Stomach smooth muscle (tissue), 2 donors: Measurements from ENCODE around the gene MMS22L.

Experiments
- H3K27ac ChIP-seq: one replicate; pipeline ENCODE4 v1.7.0; 2013; ENCODE audit warnings: mild to moderate bottlenecking, low read length, inconsistent platforms
- H3K27me3 ChIP-seq, 2 donors: one replicate each; pipeline ENCODE4 v1.7.0; 2013; ENCODE audit warnings: low read length in 2 of 2; ENCODE audit not compliant: insufficient read depth in 2 of 2, control insufficient read depth in 1 of 2
- H3K36me3 ChIP-seq, 2 donors: one replicate each; pipeline ENCODE4 v1.7.0; 2013; ENCODE audit warnings: low read length in 2 of 2; ENCODE audit not compliant: control insufficient read depth in 2 of 2, insufficient read depth in 2 of 2
- H3K4me1 ChIP-seq: one replicate; pipeline ENCODE4 v1.7.0; 2013; ENCODE audit warnings: low read length; ENCODE audit not compliant: control insufficient read depth, insufficient read depth
- H3K4me3 ChIP-seq, 2 donors: one replicate each; pipeline ENCODE4 v1.7.0; 2013; ENCODE audit warnings: low read length in 2 of 2
- H3K9ac ChIP-seq, 2 donors: one replicate each; pipeline ENCODE4 v1.7.0; 2013; ENCODE audit warnings: low read length in 2 of 2, mild to moderate bottlenecking in 1 of 2
- H3K9me3 ChIP-seq, 2 donors: one replicate each; pipeline ENCODE4 v1.7.0; 2013; ENCODE audit warnings: low read length in 2 of 2; ENCODE audit not compliant: control insufficient read depth in 2 of 2
- donor health status: healthy.
- donor health status: Pancreatic carcinoma.

MMS22L gene

GRCh38 chr6:97095311-97095850 lies 187.6 kb downstream of the MMS22L start:
- H3K4me1 ChIP-seq = no peaks in the 10 kb centered on the region
- H3K36me3 ChIP-seq = no peaks in the 10 kb centered on the region
- no peaks in the 10 kb centered on the region for H3K27me3 ChIP-seq
- H3K4me3 ChIP-seq = no peak overlapping the region
- H3K9ac ChIP-seq = no peak overlapping the region
- no peaks in the 10 kb centered on the region for H3K9me3 ChIP-seq
- H3K27ac ChIP-seq = no peak overlapping the region

DNA sequence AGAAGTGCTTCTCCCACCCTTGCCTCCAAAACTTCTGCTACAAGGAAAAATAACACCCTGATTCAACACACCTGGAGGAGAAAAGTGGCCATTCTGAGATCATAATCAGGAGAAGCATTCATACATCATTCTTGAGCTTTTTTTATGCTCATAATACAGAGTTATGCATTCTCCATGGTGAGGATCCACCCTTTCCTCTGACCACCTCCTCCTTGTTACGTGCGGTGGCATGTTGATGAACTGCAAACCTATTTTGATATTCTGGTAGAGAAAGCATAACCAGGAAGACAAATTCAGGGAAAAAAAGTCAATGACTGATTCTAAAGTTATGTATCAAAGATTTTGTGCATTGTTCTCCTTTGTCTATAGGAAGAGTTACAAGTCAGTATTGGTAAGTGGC lies 188.6 kb downstream of the MMS22L start:
- H3K36me3 ChIP-seq = no peaks in the 10 kb centered on the region
- H3K9ac ChIP-seq = no peak overlapping the region
- H3K4me3 ChIP-seq = no peak overlapping the region
- no peaks in the 10 kb centered on the region for H3K9me3 ChIP-seq
- no peaks in the 10 kb centered on the region for H3K4me1 ChIP-seq
- H3K27ac ChIP-seq = no peak overlapping the region
- no peaks in the 10 kb centered on the region for H3K27me3 ChIP-seq

- no peaks in the 10 kb centered on the region for H3K9me3 ChIP-seq
These were observed 190.2 kb downstream of the MMS22L start for GRCh38 chr6:97092673-97093305.

More at GRCh38 chr6:97092673-97093305, 190.2 kb downstream of the MMS22L start:
- H3K4me3 ChIP-seq = no peak overlapping the region
- no peak overlapping the region for H3K27ac ChIP-seq
- H3K36me3 ChIP-seq = no peaks in the 10 kb centered on the region
- no peaks in the 10 kb centered on the region for H3K4me1 ChIP-seq
- H3K27me3 ChIP-seq = no peaks in the 10 kb centered on the region
- no peak overlapping the region for H3K9ac ChIP-seq
